AG08396 (cell line): ENCODE measurements around the gene ZNF546.
A peak's percentile ranks its signal among the peaks of the same experiment; 100 is the strongest.
"Not testable (repeated sequence)": the region's sequence is repeated elsewhere in the genome, so short reads cannot be mapped to it uniquely, and the experiment has no call there.

Source experiments
- DNase-seq: peaks from one replicate; pipeline ENCODE4 v3.0.0; 2012; ENCODE audit warnings: low spot score, mixed read lengths

Gene ZNF546

DNA sequence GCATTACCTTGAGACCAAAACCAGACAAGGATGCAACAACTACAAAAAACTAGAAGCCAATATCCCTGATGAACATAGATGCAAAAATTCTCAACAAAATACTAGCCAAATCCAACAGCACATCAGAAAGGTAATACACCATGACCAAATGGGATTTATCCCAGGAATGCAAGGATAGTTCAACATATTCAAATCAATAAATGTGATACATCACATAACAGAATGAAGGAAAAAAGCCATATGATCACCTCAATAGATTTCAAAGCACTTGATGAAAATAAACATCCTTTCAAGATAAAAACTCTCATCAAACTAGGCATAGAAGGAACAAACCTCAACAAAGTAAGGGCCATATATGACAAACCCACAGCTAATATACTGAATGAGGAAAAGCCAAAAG, 10.2 kb upstream of the ZNF546 start:
- no peak for DNase-seq

DNA sequence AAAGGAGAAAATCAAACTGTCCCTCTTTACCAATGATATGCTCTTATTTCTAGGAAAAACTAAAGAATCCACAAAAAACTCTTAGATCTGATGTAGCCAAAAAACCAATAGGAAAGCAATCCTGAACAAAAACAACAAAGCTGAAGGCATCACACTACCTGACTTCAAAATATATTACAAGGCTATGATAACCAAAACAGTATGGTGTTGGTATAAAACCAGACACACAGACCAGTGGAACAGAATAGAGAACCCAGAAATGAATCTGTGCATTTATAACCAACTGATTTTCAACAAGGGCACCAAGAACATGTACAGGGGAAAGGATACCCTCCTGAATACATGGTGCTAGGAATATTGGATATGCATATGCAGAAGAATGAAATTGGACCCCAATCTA, 9.7 kb upstream of the ZNF546 start:
- no peak for DNase-seq

GRCh38 chr19:39987596-39987995, 9.3 kb upstream of the ZNF546 start:
- DNase-seq, result no peak

DNA sequence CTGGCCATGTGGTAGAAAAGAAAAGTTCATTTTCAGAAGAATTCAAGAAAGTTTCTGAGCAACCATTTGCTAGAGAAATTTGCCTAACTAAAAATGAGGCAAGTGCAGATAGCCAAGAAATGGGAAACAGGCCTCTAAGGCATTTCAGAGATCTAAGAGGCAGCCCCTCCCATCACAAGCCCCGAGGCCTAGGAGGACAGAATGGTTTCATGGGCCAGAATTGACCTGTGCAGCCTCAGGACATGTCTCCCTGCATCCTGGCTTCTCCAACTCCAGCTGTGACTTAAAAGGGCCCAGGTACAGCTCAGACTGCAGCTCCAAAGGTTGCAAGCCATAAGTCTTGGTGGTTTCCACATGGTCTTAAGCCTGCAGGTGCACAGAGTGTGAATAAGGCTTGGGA, 3.3 kb upstream of the ZNF546 start:
- DNase-seq, result no peak

- no peak for DNase-seq
Observed at GRCh38 chr19:39994361-39994760, 2.5 kb upstream of the ZNF546 start.

GRCh38 chr19:39995794-39996193, 1.1 kb upstream of the ZNF546 start:
- no peak for DNase-seq

GRCh38 chr19:39996218-39996810, 546 bp upstream of the ZNF546 start:
- peak; percentile 60 for DNase-seq

- DNase-seq, result no peak
Observed at GRCh38 chr19:39997638-39998216, 867 bp downstream of the ZNF546 start.

DNA sequence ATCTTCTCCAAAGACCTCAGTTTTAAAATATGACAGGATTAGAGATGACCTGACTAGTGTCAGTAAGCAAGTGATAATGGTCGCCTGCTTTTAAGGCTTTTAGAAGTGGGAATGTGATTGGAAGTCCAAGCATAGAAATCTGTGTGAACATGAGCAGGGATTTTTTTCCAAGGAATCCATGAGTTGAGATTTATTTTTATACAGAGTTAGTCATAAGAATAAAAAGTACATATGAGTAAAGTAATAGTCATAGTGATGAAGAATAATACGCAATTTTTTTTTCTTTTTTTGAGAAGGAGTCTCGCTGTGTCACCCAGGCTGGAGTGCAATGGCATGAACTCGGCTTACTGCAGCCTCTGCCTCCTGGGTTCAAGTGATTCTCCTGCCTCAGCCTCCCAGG, 1.6 kb downstream of the ZNF546 start:
- DNase-seq, result peak; percentile 46

DNA sequence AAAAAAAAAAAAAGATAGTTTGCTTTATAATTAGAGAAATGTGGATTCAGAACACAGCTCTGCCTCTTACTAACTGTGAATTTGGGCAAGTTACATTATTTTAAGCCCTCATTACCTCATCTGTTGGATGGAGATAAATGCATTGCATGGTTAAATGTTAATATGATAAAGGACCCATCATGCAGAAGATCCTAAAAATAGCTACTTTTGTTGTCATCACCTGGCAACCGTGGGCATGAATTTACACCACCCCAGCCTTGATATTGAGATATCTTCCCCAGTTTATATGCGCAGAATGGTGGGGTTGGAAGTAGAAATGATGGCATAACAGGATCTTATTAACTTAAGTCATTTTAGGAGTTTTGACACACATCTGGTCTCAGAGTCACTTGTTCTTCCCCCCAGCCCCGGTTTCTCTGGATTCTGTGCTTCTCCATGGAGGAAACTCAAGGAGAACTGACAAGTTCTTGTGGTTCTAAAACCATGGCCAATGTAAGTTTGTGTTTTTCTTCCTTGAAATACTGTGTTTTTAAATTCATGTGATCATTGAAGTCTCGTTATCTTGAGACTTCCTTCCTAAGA, 8.9 kb downstream of the ZNF546 start:
- DNase-seq, result no peak

GRCh38 chr19:40006273-40006691, 9.4 kb downstream of the ZNF546 start:
- DNase-seq, result peak; percentile 75

- no peak for DNase-seq
Observed at GRCh38 chr19:40009674-40010073, 12.8 kb downstream of the ZNF546 start.

GRCh38 chr19:40013991-40014390, 17.1 kb downstream of the ZNF546 start:
- DNase-seq, result no peak

- DNase-seq, result no peak
Observed at GRCh38 chr19:40023969-40024368, 27.1 kb downstream of the ZNF546 start.

GRCh38 chr19:40025938-40026596, 29.2 kb downstream of the ZNF546 start:
- no peak for DNase-seq

DNA sequence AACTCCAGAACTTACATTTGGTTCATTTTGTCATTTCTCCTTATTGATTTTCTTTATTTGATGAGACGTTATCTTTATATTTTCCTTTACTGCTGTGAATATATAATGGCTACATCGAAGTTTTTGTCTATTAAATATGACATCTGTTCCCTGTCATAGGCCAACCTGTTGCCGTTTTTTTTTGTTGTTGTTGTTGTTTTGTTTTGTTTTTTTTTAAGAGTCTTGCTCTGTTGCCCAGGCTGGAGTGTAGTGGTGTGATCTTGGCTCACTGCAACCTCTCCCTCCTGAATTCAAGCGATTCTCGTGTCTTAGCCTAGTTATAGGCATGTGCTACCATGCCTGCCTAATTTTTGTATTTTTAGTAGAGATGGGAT, 29.7 kb downstream of the ZNF546 start:
- no peak for DNase-seq

DNA sequence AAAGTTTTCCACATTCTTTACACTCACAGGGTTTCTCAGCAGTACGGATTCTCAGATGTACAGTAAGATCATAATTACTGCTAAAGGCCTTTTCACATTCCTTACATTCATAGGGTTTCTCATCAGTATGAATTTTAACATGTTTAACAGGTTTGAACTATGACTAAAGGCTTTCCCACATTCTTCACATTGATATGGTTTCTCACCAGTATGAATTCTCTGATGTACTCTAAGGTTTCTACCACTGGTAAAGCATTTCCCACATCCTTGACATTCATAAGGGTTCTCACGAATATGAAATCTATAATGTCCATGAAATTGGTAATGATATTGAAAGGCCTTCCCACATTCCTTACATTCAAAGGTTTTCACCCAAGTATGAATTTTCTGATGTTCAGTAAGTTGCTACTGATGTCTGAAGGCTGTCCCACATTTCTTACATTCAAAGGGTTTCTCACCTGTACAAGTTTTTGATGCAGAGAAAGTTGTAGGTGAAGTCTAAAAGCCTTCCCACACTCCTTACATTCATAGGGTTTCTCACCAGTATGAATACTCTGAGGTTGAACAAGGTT, 37.2 kb downstream of the ZNF546 start:
- no peak for DNase-seq

DNA sequence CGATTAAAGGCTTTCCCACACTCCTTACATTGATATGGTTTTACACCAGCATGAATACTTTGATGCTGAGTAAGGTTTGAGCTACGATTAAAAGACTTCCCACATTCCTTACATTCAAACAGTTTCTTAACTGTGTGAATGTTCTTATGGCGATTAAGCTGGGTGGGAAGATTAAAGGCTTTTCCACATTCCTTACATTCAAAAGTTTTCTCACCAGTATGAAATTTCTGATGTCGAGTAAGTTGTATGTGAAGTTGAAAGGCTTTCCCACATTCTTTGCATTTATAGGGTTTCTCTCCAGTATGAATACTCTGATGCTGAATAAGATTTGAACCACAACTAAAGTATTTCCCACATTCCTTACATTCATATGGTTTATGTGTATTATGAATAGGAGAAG, 39.1 kb downstream of the ZNF546 start:
- DNase-seq, result no peak

- DNase-seq, result not testable (repeated sequence)
Observed at GRCh38 chr19:40038047-40038446, 41.2 kb downstream of the ZNF546 start.

DNA sequence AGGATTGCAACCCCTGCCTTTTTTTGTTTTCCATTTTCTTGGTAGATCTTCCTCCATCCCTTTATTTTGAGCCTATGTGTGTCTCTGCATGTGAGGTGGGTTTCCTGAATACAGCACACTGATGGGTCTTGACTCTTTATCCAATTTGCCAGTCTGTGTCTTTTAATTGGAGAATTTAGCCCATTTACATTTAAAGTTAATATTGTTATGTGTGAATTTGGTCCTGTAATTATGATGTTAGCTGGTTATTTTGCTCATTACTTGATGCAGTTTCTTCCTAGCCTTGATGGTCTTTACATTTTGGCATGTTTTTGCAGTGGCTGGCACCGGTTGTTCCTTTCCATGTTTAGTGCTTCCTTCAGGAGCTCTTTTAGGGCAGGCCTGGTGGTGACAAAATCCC, 44.9 kb downstream of the ZNF546 start:
- DNase-seq, result not testable (repeated sequence)

GRCh38 chr19:40053491-40053890, 56.6 kb downstream of the ZNF546 start:
- DNase-seq, result no peak

DNA sequence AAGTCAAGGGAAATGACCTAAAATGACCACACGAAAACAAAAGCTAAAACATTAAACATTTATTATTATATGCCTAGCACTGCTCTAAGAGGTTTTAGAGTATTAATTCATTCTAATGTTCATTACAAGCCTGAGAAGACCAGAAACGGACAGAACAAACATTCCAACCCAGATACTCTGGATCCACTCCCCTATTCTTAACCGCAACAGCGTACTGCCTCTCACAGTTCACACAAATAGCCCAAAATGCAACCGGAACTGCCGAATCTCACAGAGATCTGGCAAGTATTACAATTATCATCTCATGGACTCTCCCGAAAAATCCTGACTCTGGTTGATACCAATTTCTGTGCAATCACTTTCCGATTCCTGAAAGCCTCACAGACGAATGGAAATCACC, 57.8 kb downstream of the ZNF546 start:
- DNase-seq, result no peak

- no peak for DNase-seq
Observed at GRCh38 chr19:40055049-40055448, 58.2 kb downstream of the ZNF546 start.
